Measurements from ENCODE around the gene CD37. TPM values are rescaled to one million over a fixed set of nuclear protein-coding genes. Genes with fewer than 3 reads are reported as not detected.

CD37 gene
- total RNA-seq, 1 donor from 2014 or later = 1,688 TPM

DNA sequence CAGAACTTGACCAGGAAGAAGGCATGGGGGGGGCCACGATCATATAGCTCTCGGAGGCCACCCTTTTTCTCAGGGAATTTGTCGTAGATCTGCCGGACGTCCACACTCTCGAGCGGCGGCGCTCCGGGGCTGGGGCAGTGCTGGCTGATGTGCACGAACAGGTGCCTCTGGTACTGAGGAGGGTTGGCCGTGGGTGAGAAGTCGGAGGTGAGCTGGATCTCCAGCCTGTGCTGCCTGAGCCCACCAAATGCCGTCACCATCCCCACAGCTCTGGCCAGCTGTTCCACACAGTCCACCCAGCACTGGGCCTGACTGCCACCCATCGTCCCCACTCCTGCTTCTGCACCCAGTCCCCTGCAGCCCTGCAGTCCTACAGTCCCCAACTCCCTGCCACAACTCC is 12.0 kb downstream of the CD37 start:
- Mint-ChIP-seq H3K9me3 (no peaks in the 10 kb centered on the region), H3K36me3 (ENCODE audit: low read depth) (peaks cover 32% of the 10 kb centered on the region), H3K27ac (no peak overlapping the region), H3K4me3 (no peak overlapping the region), H3K4me1 (peaks cover 41% of the 10 kb centered on the region), H3K27me3 (no peaks in the 10 kb centered on the region)
- ChIA-PET POLR2A (interaction anchor here (0.7 to 19.9 kb wide), 4 partner anchors 10 to 118 kb away, joined by 3 to 757 read pairs (median 4); partner anchors contain the start of genes CD37 and SLC6A16), CTCF (no interaction called here)
- DNase-seq (no peak), ATAC-seq (ENCODE audit: low read depth) (no peak)
- TF ChIP-seq, protein P1, sequence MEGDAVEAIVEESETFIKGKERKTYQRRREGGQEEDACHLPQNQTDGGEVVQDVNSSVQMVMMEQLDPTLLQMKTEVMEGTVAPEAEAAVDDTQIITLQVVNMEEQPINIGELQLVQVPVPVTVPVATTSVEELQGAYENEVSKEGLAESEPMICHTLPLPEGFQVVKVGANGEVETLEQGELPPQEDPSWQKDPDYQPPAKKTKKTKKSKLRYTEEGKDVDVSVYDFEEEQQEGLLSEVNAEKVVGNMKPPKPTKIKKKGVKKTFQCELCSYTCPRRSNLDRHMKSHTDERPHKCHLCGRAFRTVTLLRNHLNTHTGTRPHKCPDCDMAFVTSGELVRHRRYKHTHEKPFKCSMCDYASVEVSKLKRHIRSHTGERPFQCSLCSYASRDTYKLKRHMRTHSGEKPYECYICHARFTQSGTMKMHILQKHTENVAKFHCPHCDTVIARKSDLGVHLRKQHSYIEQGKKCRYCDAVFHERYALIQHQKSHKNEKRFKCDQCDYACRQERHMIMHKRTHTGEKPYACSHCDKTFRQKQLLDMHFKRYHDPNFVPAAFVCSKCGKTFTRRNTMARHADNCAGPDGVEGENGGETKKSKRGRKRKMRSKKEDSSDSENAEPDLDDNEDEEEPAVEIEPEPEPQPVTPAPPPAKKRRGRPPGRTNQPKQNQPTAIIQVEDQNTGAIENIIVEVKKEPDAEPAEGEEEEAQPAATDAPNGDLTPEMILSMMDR (IDR thresholded peaks at IDR 0.05) = no peak
- intact Hi-C loops (cut with micrococcal nuclease) = no loop called here

DNA sequence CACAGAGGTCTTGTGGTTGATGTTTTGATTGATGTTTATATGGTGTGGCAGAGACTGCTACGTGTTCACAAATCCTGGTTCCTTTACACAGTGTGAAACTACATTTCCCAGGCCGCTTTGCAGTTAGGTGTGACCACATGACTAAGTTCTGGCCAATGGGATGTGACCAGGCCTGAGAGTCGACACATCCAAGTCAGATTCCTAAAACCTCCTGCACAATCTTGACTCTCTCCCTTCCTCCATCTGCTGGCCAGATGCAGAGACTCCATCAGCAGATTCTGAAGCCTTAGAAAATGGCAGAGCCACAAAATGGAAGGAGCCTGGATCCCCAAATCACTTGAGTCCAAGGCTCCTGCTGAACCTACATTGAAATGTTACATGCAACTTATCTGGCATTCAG is 12.6 kb downstream of the CD37 start:
- Mint-ChIP-seq H3K36me3 (ENCODE audit: low read depth) (peaks cover 26% of the 10 kb centered on the region), H3K27ac (peak overlapping the region; percentile 70), H3K27me3 (no peaks in the 10 kb centered on the region), H3K4me3 (peak overlapping the region; percentile 41), H3K9me3 (no peaks in the 10 kb centered on the region), H3K4me1 (peaks cover 37% of the 10 kb centered on the region)
- TF ChIP-seq, protein P1 (IDR thresholded peaks at IDR 0.05) = no peak
- ChIA-PET POLR2A (interaction anchor here (0.8 to 19.9 kb wide), 7 partner anchors 8 to 92 kb away, joined by 3 to 757 read pairs (median 5); partner anchors contain the start of genes CD37 and SLC6A16), CTCF (interaction anchor here (1.3 kb wide), 2 partner anchors 10 to 13 kb away, joined by 3 read pairs; partner anchors contain the start of gene CD37)
- intact Hi-C loops (cut with micrococcal nuclease) = no loop called here
- peak; percentile 64 for ATAC-seq (ENCODE audit: low read depth)
- no peak for DNase-seq

DNA sequence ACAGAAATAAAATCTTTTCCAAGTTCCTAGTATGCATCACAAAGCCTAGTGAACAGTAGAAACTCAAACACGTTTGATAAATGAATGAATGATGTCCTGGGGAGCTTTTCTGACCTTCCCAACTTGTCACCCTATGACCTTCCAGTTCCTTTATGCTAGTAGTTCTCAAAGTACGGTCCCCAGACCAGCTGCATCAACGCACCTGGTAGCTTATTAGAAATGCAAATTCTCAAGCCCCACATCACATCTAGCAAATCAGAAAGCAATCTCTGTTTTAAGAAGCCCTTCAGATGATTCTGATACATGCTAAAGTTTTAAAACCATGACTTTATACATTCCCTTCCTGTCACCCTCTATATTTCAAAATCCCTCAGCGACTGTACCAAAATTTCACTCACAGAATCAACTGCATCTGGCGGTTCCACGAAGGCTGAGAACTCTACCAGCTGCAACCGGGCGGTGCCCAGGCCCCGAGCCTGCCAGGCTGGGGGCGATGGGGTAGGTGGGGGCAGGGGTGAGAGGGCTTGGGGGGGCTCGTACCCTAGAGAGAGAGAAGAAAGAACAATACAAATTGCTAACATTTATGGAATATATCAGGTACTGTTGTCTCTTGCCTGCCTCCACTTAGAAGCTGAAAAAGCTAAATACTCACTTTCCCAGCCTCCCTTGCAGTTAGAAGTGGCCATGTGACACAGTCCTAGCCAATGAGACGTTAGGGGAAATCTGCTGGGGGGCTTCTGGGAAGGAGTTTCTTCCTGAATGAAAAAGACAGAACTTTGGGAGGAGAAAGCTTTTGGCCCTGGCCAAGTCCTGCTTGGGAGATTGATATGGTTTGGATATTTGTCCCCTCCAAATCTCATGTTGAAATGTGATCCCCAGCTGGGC is 13.3 kb downstream of the CD37 start:
- intact Hi-C loops (cut with micrococcal nuclease) = no loop called here
- Mint-ChIP-seq H3K4me3 (peak overlapping the region; percentile 41), H3K36me3 (ENCODE audit: low read depth) (peaks cover 21% of the 10 kb centered on the region), H3K27ac (peak overlapping the region; percentile 70), H3K4me1 (peaks cover 36% of the 10 kb centered on the region), H3K9me3 (no peaks in the 10 kb centered on the region), H3K27me3 (no peaks in the 10 kb centered on the region)
- ATAC-seq (ENCODE audit: low read depth) = peak; percentile 34
- POLR2A ChIA-PET = interaction anchor here (0.6 to 19.9 kb wide), 9 partner anchors 8 to 245 kb away, joined by 3 to 757 read pairs (median 4); partner anchors contain the start of genes CD37 and SLC6A16
- DNase-seq = no peak
- CTCF ChIA-PET = interaction anchor here (1.2 to 1.4 kb wide), 4 partner anchors 9 to 43 kb away, joined by 3 to 5 read pairs (median 3); partner anchors contain the start of gene CD37
- TF ChIP-seq, protein P1 (IDR thresholded peaks at IDR 0.05) = no peak

DNA sequence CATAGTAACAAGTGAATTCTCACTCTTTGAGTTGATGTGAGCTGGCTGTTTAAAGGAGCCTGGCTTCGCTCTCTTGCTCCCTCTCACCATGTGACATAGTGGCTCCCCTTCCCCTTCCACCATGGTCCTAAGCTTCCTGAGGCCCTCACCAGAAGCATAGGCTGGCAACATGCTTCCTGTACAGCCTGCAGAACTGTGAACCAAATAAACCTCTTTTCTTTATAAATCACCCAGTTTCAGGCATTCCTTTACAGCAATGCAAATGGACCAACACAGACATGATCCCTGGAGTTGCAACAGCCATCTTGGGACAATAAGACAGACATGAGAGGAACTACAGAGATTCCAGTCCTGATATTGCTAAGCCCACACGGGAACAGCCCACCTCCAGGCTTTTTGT is 14.4 kb downstream of the CD37 start:
- H3K27ac Mint-ChIP-seq = no peak overlapping the region
- ATAC-seq (ENCODE audit: low read depth) = no peak
- peaks cover 42% of the 10 kb centered on the region for H3K4me1 Mint-ChIP-seq
- ChIA-PET CTCF (interaction anchor here (1.4 kb wide), 1 partner anchor 11 kb away, joined by 3 read pairs; no protein-coding TSS in a partner anchor), POLR2A (interaction anchor here (0.7 to 19.9 kb wide), 6 partner anchors 8 to 160 kb away, joined by 3 to 757 read pairs (median 4); partner anchors contain the start of genes CD37 and SLC6A16)
- no peak overlapping the region for H3K4me3 Mint-ChIP-seq
- H3K27me3 Mint-ChIP-seq = no peaks in the 10 kb centered on the region
- intact Hi-C loops (cut with micrococcal nuclease) = no loop called here
- TF ChIP-seq, protein P1 (IDR thresholded peaks at IDR 0.05) = no peak
- no peaks in the 10 kb centered on the region for H3K9me3 Mint-ChIP-seq
- DNase-seq = no peak
- peaks cover 19% of the 10 kb centered on the region for H3K36me3 Mint-ChIP-seq (ENCODE audit: low read depth)

DNA sequence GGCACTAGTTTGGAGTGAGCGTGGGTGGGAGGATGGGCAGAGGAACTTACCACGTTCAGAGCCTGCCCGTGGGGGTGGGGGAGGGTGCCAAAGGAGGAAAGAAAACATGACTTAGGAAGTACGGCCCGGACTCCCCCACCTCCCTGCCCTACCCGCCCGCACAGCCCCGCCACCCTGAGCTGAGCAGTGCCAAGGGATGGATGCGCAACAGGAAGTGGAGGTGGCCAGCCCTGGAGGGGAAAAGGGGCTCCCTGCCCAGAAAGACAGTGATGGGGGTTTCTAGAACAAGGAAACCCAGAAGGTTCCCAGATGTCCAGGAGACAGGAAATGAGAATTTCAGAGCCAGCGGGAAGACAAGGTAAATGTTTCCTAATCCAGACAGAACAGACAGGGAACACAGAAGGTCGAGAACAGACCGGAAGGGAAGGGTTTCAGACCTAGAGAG is 20.7 kb downstream of the CD37 start:
- intact Hi-C loops (cut with micrococcal nuclease) = no loop called here
- CTCF ChIA-PET = interaction anchor here (1.0 kb wide), 1 partner anchor 157 kb away, joined by 3 read pairs; no protein-coding TSS in a partner anchor
- POLR2A ChIA-PET = interaction anchor here (0.6 to 9.2 kb wide), 10 partner anchors 11 to 705 kb away, joined by 3 to 120 read pairs (median 5); partner anchors contain the start of gene CD37
- Mint-ChIP-seq H3K4me1 (peaks cover 56% of the 10 kb centered on the region), H3K4me3 (peak overlapping the region; percentile 73), H3K9me3 (no peaks in the 10 kb centered on the region), H3K36me3 (ENCODE audit: low read depth) (no peaks in the 10 kb centered on the region), H3K27ac (peak overlapping the region; percentile 80), H3K27me3 (no peaks in the 10 kb centered on the region)
- TF ChIP-seq, protein P1 (IDR thresholded peaks at IDR 0.05) = no peak
- DNase-seq = no peak
- ATAC-seq (ENCODE audit: low read depth) = no peak

All from activated B cell treated with CpG ODN at 0.5 μM for 24 hours (primary cell).